Femur (tissue), 1 donor: ENCODE data around the gene NOP53.
"Not testable (repeated sequence)": the region's sequence is repeated elsewhere in the genome, so short reads cannot be mapped to it uniquely, and the experiment has no call there.

Experiments used
- DNase-seq: peaks from one replicate; pipeline ENCODE4 v3.0.0-alpha.2; 2017

NOP53 gene

GRCh38 chr19:47718415-47719046 lies 26.8 kb upstream of the NOP53 start:
- DNase-seq: not testable (repeated sequence)

GRCh38 chr19:47719047-47719859 lies 26.1 kb upstream of the NOP53 start:
- DNase-seq: peak; percentile 96

GRCh38 chr19:47720669-47721422 lies 24.5 kb upstream of the NOP53 start:
- no peak for DNase-seq

GRCh38 chr19:47723581-47723940 lies 21.8 kb upstream of the NOP53 start:
- peak; percentile 76 for DNase-seq

- DNase-seq: no peak
Observed at GRCh38 chr19:47725759-47726401, 19.5 kb upstream of the NOP53 start.

GRCh38 chr19:47726467-47726866 lies 18.9 kb upstream of the NOP53 start:
- no peak for DNase-seq

GRCh38 chr19:47728295-47728694 lies 17.1 kb upstream of the NOP53 start:
- DNase-seq: not testable (repeated sequence)

GRCh38 chr19:47729468-47729798 lies 15.9 kb upstream of the NOP53 start:
- peak; percentile 80 for DNase-seq

GRCh38 chr19:47729799-47730520 lies 15.4 kb upstream of the NOP53 start:
- peak; percentile 60 for DNase-seq

GRCh38 chr19:47730521-47730889 lies 14.8 kb upstream of the NOP53 start:
- no peak for DNase-seq

- no peak for DNase-seq
Observed at GRCh38 chr19:47730910-47731309, 14.4 kb upstream of the NOP53 start.

- DNase-seq: no peak
Observed at GRCh38 chr19:47735131-47735530, 10.2 kb upstream of the NOP53 start.

GRCh38 chr19:47740866-47741519 lies 4.4 kb upstream of the NOP53 start:
- DNase-seq: peak; percentile 34

- DNase-seq: peak; percentile 43
Observed at GRCh38 chr19:47741544-47742140, 3.7 kb upstream of the NOP53 start.

- DNase-seq: peak; percentile 66
Observed at GRCh38 chr19:47742634-47743033, 2.7 kb upstream of the NOP53 start.

GRCh38 chr19:47746129-47746528 lies 783 bp downstream of the NOP53 start:
- not testable (repeated sequence) for DNase-seq

GRCh38 chr19:47749326-47749725 lies 4.0 kb downstream of the NOP53 start:
- DNase-seq: no peak

- no peak for DNase-seq
Observed at GRCh38 chr19:47750752-47751151, 5.4 kb downstream of the NOP53 start.

- DNase-seq: no peak
Observed at GRCh38 chr19:47752440-47753211, 7.3 kb downstream of the NOP53 start.

GRCh38 chr19:47754206-47755064 lies 9.1 kb downstream of the NOP53 start:
- no peak for DNase-seq
